NCI-H1048 (cell line): ENCODE results near the gene KDM4C.

ENCODE experiments used
- DNase-seq: peaks from one replicate; lab custom pipeline; 2025; lab: John Stamatoyannopoulos, UW

Gene KDM4C

DNA sequence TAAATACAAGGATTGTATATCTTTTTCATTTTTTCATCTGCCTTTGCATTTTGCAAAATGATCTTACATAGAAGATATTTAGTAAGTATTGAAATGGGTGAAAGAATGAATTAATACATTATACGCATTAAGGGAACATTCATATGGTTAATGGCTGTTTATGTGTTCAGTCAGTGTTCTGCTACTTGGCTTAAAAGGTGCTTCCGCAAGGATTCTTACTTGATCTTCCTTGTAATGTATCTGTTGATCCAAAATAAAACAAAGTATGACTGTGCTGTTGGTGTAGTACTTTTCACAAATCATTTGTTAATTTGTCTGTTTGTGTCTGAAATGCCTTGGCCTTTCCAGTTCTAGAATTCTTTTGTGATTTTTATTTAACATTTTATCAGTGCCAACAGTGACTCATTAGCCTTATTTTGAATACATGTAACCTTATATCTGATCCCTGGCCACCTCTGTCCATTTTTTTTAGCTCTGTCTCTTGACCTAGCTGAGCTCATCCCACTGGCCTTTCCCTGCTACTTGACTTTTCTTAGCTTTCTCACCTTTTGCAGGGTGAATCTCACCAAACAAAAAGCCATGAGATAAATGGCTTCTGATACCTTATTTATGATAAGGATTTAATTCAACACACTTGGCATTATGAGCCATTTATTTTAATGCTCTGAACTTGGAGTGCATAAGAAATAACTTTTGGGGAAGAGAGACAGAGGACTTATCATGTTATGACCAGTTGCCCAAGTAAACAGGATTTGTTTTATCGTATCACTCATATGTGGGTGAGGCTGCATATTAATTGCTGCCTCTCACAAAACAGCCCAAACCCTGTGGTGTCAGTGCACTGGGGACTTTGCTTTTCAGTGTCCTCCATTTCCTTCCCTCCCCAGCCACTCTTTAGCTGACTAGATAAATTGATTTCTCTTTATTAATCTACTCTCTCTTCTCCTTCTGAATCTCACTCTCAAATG is 340.3 kb downstream of the KDM4C start:
- no peak for DNase-seq

DNA sequence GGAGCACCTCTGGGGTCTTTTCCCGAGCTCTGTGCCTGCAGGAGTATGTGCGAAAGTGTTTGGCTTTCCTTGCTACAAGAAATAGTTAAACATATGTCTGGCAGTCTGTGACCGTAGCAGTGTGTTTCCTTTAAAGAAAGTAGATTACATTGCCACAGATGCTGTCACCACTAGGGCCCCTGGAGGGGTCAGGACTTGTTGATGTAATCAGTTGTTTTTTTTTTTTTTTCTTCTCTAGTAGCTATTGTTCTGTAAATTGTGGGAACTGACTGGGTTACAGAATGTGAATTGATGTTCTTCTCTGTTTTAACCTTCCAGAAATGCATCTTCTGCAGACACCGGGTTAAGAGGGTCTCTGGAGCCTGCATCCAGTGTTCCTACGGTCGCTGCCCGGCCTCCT is 345.6 kb downstream of the KDM4C start:
- no peak for DNase-seq

DNA sequence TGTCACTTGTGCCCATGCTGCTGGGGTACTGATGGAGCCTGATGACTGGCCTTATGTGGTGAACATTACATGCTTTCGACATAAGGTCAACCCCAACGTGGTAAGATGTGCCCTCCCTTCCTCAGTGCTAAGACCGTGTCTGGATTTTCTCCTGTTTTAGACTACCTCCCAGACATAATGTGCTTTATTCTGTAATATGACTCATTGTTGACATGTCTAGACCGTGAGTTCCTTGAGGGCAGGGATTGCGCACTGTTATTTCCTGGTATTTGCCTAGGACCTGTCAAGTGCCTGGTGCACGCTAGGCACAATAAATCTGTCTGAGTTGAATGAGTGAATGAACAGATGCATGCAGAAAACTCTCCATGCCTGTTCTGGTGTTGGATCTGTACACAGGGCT is 346.0 kb downstream of the KDM4C start:
- no peak for DNase-seq

DNA sequence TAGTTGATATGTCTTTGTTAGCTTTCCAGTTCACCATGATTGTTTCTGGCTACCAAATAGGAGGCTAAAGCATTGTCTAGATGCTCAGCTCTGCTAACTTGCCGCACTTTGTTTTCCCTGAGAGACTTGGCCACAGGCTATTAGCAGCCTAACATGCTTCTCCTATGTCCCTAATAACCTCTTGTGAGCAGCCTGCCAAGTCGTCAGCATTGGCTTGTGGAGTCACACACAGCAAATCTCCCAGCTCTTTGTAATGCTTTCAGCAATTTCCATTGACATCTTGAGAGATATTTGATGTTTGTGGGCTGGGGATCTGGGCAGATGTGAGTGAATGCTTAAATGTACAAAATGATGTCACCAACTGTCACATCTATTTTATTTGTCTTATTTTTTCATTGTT is 346.9 kb downstream of the KDM4C start:
- no peak for DNase-seq

DNA sequence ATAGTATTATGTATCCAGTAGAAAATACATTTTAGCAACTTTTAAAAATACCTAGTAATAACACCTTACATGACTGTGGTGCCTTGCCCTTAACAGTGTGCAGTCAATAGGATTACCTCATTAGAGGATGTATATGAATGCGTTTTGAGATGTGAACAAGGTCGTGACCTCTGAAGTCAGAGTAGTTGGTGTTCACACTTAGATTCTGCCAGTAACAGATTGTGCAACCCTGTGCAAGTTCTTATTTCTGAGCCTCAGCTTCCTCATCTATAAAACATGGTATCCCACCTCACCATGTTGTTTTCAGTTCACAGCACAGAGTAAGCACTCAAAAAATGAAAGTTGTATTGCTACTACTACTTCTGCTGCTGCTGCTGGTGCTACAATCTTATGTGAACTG is 347.3 kb downstream of the KDM4C start:
- no peak for DNase-seq

DNA sequence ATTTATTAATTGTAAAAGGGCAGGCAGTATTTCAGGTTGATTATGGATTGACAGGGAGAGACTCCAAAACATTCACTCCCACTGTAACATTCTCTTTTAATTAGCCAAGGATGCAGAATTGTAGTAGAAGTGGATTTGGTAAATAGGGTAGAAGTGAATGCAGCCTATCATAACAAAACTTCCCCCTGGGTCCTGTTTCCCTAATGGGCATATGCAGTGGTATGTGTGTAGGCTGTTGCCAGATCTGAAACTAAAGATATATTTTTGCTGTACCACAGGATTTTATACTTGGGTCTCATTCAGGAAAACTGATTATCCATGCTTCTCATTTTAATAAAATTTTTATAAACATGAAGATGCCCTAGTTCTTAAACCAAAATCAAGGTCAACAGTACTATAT is 351.2 kb downstream of the KDM4C start:
- DNase-seq: no peak

DNA sequence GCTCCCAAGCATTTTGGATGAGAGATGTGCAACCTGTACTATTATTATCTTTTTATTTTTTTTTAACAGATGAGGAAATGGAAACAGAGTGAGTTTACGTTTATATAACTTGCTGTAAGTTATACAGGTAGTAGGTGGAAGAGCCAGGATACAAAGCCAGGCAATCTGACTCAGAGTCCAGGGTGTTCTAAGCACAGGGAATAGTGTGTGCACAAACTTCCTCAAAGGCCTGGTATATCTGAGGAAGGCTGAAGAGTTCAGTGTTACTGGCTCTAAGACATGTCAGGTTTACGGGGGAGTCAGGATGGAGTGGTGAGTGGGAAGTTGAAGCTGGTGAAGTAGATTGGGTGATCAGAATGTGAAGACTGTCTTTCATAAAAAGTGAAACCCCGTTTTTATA is 353.6 kb downstream of the KDM4C start:
- DNase-seq: no peak

DNA sequence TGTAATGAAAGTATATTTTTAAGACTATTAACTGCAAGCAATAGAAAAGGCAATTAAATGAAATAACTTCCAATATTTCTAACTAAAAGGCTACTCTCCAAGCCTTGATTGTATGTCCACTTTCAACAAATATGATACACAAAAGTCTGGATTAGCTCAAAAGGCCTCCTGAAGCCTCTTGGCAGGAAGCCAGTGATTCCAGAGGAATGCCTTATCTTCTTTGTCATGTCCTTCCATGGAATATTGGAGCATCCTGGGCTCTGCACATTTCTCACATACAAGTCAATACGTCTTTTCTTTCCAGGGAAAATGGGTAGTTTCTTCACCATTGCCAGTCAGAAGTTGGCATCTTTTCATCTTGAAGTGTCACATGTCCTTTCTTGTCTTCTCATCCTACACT is 357.8 kb downstream of the KDM4C start:
- DNase-seq: no peak

DNA sequence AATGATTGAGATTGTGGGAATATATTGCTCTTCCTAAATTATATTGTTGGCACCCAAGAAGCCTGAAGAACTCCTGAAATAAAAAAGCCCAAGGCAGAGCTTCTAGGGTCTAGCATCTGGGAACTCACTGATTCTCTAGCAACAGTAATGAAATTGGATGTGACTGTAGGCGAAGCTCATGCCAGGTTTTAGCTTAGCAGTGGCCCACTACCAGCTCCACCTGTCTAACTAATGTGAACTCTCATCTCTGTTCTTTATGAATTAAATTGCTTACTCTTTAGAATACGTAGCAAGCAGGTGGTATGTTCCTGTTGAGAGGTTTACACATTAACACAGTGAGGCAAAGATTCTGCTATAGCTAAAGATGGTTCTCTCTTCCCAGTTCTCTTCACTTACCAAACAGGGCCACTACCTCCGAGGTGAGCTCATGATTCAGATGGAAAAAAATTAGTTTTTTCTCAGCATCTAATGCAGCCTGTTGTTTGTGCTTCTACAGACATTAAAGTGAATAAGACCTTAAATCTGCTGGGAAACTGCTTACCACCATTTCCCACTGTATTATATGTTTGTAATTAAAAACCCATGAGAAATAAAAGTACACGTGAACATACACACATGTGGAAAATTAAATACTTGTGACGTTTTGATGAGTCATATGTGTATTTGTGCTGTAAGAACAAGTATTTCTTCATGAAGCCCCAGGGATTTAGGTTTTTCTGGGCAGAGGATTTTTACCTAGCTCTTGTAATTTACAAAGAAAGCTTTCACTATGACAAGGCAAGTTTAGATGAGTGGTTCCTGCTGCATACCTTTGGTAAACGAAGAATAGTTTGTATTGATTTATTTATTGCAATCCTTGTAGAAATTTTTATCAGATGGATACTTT is 360.1 kb downstream of the KDM4C start:
- no peak for DNase-seq

DNA sequence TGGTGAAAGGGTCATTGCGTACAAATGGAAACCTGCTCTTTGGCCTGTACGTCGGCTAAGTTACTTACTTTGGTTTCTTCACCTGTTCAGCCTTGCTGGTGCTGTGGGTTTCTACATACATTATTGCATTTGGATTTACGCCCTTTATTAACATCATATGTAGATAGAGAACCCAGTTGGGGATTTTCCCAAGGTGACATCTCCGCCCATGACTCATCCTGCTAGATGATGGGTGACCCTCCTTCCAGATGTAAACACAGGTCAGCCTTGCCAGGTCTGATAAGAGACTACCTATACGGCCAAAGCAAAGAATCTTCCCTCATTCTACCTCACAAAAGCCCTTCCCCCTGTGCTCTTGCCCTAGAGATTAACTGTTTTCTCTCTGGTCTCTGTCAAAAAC is 360.9 kb downstream of the KDM4C start:
- DNase-seq: no peak

DNA sequence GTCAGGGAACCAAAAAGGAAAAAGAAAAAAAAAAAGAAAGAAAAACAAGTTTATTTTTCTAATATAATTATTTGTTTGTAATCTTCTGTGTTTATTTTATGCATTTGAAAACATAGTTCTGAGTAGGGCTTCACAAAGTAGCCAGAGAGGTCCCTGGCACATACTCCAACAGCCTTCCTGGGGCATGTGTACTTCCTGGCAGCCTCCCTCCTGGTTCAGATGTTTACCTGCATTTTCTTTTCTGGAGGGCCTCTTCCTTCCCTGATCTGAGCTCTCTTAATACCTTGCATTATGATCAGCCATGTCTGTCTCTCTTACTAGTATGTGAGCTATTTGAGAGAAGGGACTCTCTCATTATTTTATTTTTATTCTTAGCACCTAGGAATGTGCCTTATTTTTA is 361.8 kb downstream of the KDM4C start:
- DNase-seq: no peak

DNA sequence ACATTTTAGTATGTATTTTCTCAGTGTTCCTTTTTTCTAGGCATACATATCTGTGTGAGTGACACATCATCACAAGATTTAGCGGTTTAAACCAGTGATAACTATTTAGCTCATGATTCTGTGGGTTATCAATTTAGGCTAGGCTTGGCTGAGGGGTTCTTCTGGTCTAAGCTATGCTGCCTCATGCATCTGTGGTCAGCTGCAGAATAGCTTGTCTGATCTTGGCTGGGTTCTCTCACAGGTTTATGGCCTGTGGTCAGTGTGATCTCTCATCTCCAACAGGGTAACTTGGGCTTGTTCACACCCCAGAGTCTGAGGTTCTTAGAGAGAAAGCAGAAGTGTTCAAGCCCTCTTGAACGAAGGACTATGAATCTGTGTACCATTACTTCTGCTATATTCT is 363.3 kb downstream of the KDM4C start:
- DNase-seq: no peak

DNA sequence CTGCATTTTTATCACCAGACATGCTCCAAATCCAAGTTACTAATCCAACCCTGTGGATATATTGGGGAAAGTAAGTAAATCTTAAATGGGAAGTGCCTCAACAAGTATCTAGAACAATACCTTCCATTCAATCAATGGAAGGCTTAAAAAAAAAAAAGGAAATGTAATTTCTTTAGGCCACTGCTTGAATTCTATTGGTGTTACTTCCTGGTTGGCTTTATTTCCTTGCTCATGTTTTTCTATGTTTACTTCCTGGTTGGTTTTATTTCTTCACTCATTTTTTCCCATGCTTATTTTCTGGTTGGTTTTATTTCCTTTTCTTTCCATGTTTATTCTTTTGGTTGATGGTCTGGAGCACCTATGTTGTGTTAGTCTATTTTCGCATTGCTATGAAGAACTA is 363.9 kb downstream of the KDM4C start:
- no peak for DNase-seq

DNA sequence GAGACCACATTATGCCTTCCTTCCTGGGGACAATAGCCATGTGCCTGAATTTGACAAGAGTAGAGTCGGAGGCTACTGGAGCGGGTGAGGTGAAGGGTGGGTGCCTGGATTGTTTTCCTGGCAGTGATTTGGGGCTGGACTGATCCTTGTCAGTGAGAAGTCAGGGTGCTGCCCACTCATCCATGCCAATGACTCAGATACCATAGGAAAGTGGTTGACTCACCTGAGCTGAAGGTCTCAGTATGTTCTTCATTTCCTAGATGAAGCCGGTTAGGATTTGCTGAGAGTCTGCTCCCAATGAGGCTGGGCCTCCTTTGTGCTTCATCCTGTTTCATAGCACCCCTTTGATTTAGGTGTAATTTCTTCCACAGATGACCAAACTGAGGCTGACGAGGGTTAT is 366.0 kb downstream of the KDM4C start:
- no peak for DNase-seq

DNA sequence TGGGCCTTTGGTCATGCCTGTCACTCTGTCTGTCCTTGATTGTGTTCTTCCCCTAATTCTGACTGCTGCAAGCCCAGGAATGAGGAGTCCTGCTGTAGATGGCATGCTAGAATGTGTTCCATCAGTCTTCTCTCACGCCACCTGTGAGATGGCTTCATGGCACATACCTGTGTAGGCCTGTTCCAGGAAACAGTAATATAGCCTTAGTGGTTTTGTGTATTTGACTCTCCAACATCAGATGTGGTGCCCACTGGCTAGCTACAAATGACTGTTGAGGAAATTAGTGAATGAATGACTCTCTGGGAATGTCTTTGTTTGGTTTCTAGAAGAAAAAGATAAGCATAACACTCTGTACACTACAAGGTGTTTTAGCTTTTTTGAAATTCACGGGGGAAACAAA is 367.5 kb downstream of the KDM4C start:
- no peak for DNase-seq

DNA sequence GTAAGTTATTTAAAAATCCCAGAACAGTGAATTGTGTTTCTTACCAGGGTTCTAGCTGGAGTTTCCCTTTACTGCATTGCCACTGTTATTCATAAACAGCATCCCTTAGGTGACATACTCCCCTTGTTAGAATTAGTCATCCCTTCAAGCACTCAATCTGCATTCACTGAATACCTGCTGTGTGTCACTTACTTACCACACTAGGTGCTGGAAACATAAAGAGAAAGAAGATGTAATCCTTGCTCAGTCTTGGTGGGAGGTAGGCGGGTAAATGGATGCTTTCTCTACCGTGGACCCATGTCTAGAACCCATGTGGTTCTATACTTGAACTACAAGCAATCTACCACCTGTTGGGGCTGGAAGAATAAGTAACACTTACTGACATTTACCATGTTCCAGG is 371.6 kb downstream of the KDM4C start:
- DNase-seq: no peak

DNA sequence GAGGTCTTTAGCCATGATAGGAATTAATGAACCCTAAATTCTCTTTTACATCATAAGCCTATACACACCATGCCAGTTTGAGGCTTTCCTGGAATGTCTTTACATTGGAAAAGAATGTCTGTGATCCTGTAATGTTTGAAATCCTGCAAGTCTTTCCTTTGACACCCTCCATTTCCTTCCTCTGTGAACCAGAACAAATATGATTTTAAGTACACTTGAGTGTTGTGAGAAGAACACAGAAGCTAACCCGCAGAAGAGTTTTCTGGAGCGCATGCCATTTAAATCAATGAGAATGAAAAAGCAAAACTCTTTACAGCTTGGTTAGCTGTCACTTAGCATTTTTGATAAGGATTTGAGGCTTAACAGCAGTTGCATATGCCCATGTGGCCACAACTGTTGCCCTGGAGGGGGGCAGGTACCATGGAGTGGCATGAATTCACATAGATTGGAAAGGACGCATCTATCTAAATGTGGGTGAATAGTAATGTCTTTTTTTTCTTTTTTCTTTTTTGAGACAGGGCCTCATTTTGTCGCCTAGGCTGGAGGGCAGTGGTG is 372.6 kb downstream of the KDM4C start:
- DNase-seq: no peak

DNA sequence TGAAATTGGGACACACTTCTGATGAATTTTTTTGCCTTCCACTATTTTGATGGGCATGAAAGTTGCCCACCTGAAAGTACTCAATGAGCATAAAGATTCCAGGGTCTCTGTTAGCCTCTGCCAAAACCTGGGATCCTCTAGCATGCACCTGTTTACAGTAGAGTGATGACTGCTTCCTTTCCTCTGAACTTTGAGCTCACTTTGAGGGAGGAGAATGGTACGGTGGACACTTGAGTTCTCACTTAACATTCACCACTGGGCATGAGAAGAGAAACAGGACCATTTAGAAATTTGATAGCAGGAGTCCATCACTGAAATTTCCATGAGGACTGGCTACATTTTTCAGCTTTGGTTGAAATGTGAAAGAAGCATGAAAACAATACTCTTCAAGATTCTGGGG is 374.8 kb downstream of the KDM4C start:
- no peak for DNase-seq

DNA sequence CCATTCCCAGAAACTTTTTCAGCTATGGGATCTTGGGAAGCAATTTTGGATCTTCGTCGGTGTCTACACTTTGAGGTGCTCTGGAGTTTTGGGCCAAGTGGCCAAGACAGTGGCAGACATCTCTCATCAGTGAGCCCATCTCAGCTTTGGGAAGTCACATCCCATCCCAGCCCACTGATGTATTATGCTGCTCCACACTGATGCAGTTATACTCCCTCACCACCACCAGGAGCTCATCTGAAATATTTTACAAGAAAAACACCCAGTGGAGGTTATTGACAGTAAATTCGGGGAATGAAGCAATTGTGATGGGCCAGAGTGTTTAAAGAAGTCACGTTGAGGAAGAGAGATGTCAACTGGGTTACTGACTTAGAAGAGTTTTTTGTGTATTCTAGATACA is 378.0 kb downstream of the KDM4C start:
- DNase-seq: no peak

DNA sequence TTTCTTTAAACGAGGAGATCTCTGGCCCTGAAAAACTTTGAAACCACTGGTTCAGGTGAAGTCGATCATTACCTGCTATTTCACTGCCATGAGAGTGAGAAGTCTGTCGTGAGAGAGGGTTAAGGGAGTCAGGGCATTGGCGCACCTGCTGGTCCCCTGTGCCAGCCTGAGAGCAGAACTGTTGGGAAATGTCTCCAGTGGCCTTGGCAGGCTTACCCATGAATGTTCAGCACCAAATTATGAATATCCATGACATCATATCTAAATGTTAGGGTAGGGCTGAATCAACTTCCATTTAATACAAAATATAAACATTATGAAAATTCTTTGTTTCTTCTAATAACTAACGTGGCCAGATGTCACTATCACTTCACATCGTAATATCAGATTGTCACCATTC is 379.3 kb downstream of the KDM4C start:
- DNase-seq: no peak

DNA sequence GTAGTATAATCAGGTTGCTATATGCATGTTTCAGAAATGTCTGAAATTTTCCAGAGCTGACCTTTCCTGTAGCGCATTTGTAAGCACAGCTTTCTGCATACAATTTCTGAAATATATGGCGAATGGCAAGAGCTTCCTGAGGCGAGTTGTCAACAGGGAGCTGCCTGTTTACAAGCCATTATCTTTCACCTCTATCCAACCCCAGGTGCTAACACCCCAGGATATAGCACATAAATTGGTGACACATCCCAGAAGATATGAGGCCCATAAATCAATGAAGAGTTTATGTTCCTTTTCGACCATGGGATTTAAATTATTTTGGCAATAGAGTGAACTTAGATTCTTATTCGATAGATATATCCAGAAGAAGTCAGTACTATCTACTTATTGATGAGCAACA is 379.8 kb downstream of the KDM4C start:
- DNase-seq: no peak

DNA sequence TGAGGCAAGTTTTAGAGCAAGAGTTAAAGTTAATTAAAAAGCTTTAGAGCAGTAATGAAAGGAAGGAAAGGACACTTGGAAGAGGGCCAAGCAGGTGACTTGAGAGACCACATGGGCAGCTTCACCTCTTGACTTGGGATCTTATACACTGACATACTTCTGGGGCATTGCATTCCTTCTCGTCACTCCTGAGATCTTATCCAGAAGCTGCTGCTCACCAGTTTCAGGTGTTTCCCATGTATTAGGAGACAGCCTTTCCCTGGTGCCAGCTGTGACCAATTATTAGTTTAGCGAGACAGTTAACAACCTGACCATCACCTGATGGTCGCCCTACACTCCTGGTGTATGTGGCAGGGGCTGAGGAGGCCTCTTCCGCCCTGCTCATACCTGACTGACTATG is 382.1 kb downstream of the KDM4C start:
- DNase-seq: no peak

DNA sequence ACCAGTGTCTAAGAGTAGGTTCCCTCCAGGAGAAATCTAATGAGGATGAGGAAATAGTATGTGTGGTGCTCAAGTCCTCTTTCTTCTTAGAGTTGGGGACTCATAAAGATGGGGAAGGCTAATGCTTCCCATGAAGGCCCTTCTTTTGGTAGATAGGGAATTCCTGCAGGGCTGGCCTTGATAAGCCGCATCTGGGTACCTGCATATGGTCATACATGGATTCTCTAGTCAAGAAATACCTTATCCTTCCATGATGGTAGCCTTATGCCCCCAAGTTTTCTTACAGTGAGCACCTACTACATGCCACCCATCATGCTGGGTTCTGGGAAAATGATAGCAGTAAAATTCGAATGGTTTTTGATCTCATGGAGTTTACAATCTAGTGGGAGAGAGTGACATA is 382.6 kb downstream of the KDM4C start:
- no peak for DNase-seq
